ENCODE measurements around the gene ASB18. TPM values are rescaled to one million over a fixed set of nuclear protein-coding genes. Genes with fewer than 3 reads are reported as not detected.

Gene ASB18
- total and polyA plus RNA-seq, 10 donors: not detected

- no peak for DNase-seq
- Histone ChIP-seq H3K9me3 (peaks cover 0 to 14% (median 7%) of the 10 kb centered on the region in 8 donors), H3K4me3 (no peak overlapping the region), H3K27ac (no peak overlapping the region), H3K4me1 (peaks cover 0 to 9% (median 5%) of the 10 kb centered on the region in 6 donors), H3K36me3 (no peaks in the 10 kb centered on the region), H3K27me3 (replicated peaks in 1 of 7) (peaks cover 0 to 92% (median 41%) of the 10 kb centered on the region in 7 donors)
- 59 to 78% (median 61%) methylated on average over 6 of the region's 6 CpGs for WGBS, 5 donors
- intact Hi-C loops (cut with DNase I; ENCODE audit: low total_unique reads): no loop called here
- TF ChIP-seq POLR2A (IDR thresholded peaks at IDR 0.05): no peak
- TF ChIP-seq POLR2AphosphoS5 (IDR thresholded peaks at IDR 0.05): no peak
- TF ChIP-seq, protein P1, sequence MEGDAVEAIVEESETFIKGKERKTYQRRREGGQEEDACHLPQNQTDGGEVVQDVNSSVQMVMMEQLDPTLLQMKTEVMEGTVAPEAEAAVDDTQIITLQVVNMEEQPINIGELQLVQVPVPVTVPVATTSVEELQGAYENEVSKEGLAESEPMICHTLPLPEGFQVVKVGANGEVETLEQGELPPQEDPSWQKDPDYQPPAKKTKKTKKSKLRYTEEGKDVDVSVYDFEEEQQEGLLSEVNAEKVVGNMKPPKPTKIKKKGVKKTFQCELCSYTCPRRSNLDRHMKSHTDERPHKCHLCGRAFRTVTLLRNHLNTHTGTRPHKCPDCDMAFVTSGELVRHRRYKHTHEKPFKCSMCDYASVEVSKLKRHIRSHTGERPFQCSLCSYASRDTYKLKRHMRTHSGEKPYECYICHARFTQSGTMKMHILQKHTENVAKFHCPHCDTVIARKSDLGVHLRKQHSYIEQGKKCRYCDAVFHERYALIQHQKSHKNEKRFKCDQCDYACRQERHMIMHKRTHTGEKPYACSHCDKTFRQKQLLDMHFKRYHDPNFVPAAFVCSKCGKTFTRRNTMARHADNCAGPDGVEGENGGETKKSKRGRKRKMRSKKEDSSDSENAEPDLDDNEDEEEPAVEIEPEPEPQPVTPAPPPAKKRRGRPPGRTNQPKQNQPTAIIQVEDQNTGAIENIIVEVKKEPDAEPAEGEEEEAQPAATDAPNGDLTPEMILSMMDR (IDR thresholded peaks at IDR 0.05 in 8 of 11, conservative IDR thresholded peaks at IDR 0.05 in 3 of 11): no peak
These were observed 25.5 kb downstream of the ASB18 start for GRCh38 chr2:236238751-236239150.

DNA sequence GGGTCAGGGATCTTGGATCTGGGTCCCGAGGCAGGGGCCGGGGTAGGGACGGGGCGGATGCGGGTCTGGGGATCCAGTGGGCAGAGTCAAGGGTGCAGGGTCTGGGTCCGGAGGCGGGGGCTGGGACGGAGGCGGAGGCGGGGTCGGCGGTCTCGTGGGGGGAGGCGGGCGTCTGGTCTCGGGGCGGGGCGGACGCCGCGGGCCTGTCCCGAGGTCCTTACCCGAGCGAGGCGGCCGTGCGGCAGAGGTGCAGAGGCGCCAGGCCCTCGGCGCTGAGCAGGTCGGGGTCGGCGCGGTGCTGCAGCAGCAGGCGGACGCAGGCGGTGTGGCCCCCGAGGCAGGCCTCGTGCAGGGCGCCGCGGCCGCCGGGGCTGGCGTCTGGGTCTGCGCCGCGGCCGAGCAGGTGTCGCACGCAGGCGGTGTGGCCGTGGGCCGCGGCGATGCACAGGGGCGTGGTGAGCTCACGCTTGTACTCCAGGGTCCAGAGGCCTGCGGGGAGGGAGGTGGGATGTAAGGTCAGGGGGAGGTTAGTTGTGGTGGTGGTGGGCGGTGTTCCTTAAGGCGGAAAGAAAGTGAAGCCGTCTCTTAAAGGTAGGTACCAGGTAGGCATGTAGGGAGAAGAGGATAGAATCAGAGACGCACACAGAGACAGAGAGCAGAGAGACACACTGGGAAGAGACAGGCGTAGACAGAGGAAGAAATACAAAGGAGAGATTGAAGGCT lies 26.6 kb downstream of the ASB18 start:
- 14 to 41% (median 18%) methylated on average over 21 to 64 of the region's 64 CpGs for WGBS, 5 donors
- Histone ChIP-seq H3K4me3 (peak overlapping the region in 1 of 8 donors; percentile 28), H3K27ac (no peak overlapping the region), H3K36me3 (no peaks in the 10 kb centered on the region), H3K4me1 (peaks cover 0 to 9% (median 5%) of the 10 kb centered on the region in 6 donors), H3K27me3 (replicated peaks in 1 of 7) (peaks cover 0 to 93% (median 41%) of the 10 kb centered on the region in 7 donors), H3K9me3 (peaks cover 3 to 25% (median 18%) of the 10 kb centered on the region in 8 donors)
- intact Hi-C loops (cut with DNase I; ENCODE audit: low total_unique reads): no loop called here
- no peak for TF ChIP-seq POLR2A (IDR thresholded peaks at IDR 0.05)
- no peak for TF ChIP-seq POLR2AphosphoS5 (IDR thresholded peaks at IDR 0.05)
- TF ChIP-seq, protein P1 (IDR thresholded peaks at IDR 0.05 in 8 of 11, conservative IDR thresholded peaks at IDR 0.05 in 3 of 11): no peak
- DNase-seq: no peak

DNA sequence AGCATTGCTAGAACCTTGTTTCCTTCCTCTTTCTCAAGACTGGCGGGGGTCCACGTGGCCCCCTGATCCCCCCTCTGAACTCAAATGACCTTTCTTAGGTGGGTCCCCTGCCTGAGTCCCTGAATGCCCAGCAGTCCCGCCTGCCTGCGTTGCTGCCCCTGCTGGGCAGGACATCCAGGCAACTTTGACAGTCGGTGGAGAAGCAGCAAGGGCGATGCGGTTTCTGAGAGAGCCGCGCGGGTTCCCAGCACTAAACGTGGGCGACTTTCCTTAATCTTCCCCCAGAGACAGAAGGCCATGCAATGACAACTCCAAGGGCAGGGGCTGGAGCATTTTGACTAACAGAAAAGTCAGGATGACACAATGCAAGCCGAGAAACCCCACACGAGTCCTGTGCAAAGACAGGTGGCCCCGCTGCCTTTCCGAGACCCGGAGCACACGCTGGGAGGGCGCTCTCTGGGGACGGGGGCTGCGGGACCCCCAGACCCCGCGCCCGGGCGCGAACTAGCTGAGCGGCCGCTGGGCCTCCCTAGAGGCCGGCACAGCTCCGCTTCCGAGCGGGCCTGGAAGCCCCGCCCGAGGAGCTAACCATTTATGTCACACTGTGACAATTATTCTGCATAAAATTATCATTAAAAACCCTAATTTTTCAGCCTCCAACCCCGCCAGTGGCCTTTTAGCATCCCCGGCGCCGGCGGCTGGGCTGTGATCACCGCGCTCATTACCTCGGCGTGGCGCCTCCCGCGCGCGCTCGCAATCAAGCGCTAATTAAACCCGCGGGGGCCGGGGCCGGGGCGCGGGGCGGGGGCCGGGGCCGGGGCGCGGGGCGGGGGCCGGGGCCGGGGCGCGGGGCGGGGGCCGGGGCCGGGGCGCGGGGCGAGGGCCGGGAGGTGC lies 27.4 kb downstream of the ASB18 start:
- H3K27me3 ChIP-seq (replicated peaks in 1 of 7): peaks cover 0 to 85% (median 41%) of the 10 kb centered on the region in 7 donors
- intact Hi-C loops (cut with DNase I; ENCODE audit: low total_unique reads): no loop called here
- 3 to 5% (median 4%) methylated on average over 34 to 73 of the region's 73 CpGs for WGBS, 5 donors
- DNase-seq: no peak
- H3K27ac ChIP-seq: no peak overlapping the region
- peaks cover 3 to 33% (median 27%) of the 10 kb centered on the region in 8 donors for H3K9me3 ChIP-seq
- H3K36me3 ChIP-seq: no peaks in the 10 kb centered on the region
- peaks cover 0 to 9% (median 5%) of the 10 kb centered on the region in 6 donors for H3K4me1 ChIP-seq
- peak overlapping the region in 1 of 8 donors; percentile 28 for H3K4me3 ChIP-seq
- TF ChIP-seq, protein P1 (IDR thresholded peaks at IDR 0.05 in 8 of 11, conservative IDR thresholded peaks at IDR 0.05 in 3 of 11): no peak
- TF ChIP-seq POLR2AphosphoS5 (IDR thresholded peaks at IDR 0.05): no peak
- no peak for TF ChIP-seq POLR2A (IDR thresholded peaks at IDR 0.05)

GRCh38 chr2:236229186-236229585 lies 35.0 kb downstream of the ASB18 start:
- Histone ChIP-seq H3K27ac (no peak overlapping the region), H3K4me3 (no peak overlapping the region), H3K9me3 (peaks cover 11 to 83% (median 73%) of the 10 kb centered on the region in 8 donors), H3K4me1 (no peaks in the 10 kb centered on the region), H3K36me3 (no peaks in the 10 kb centered on the region), H3K27me3 (replicated peaks in 1 of 7) (peaks cover 0 to 32% (median 4%) of the 10 kb centered on the region in 7 donors)
- TF ChIP-seq POLR2AphosphoS5 (IDR thresholded peaks at IDR 0.05): no peak
- TF ChIP-seq, protein P1 (IDR thresholded peaks at IDR 0.05 in 8 of 11, conservative IDR thresholded peaks at IDR 0.05 in 3 of 11): no peak
- intact Hi-C loops (cut with DNase I; ENCODE audit: low total_unique reads): no loop called here
- DNase-seq: no peak
